ENCODE data around the gene SP4.

SP4 gene

GRCh38 chr7:21412410-21412851 lies 15.5 kb upstream of the SP4 start:
- H3K4me3 ChIP-seq (ENCODE audit: low read depth, low read length): no peak overlapping the region
- TF ChIP-seq, protein P1, sequence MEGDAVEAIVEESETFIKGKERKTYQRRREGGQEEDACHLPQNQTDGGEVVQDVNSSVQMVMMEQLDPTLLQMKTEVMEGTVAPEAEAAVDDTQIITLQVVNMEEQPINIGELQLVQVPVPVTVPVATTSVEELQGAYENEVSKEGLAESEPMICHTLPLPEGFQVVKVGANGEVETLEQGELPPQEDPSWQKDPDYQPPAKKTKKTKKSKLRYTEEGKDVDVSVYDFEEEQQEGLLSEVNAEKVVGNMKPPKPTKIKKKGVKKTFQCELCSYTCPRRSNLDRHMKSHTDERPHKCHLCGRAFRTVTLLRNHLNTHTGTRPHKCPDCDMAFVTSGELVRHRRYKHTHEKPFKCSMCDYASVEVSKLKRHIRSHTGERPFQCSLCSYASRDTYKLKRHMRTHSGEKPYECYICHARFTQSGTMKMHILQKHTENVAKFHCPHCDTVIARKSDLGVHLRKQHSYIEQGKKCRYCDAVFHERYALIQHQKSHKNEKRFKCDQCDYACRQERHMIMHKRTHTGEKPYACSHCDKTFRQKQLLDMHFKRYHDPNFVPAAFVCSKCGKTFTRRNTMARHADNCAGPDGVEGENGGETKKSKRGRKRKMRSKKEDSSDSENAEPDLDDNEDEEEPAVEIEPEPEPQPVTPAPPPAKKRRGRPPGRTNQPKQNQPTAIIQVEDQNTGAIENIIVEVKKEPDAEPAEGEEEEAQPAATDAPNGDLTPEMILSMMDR (IDR thresholded peaks at IDR 0.05; ENCODE audit: borderline replicate concordance, insufficient read depth, low read depth, low read length): no peak

GRCh38 chr7:21412957-21413356 lies 14.9 kb upstream of the SP4 start:
- TF ChIP-seq, protein P1 (IDR thresholded peaks at IDR 0.05; ENCODE audit: borderline replicate concordance, insufficient read depth, low read depth, low read length): no peak
- H3K4me3 ChIP-seq (ENCODE audit: low read depth, low read length): no peak overlapping the region

DNA sequence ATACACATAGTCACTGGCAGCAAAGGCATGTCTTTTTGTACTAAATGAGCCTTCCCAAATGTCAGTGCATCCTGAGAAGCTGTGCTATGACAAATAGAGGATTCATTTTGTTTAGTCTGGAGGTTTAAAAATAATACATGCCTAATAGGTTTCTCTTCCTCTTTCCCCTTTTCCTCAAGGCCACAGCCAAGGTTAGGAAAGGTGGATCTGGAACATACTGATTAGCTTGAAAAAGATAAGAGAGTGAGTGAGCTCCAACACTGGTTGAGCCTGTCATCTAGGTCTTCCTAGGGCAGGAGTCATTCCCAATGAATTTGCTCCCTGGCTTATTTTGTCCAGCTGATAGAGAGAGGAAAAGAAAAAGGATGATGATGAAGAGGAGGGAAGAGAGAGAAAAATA lies 14.4 kb upstream of the SP4 start:
- H3K4me3 ChIP-seq (ENCODE audit: low read depth, low read length): no peak overlapping the region
- TF ChIP-seq, protein P1 (IDR thresholded peaks at IDR 0.05; ENCODE audit: borderline replicate concordance, insufficient read depth, low read depth, low read length): no peak

DNA sequence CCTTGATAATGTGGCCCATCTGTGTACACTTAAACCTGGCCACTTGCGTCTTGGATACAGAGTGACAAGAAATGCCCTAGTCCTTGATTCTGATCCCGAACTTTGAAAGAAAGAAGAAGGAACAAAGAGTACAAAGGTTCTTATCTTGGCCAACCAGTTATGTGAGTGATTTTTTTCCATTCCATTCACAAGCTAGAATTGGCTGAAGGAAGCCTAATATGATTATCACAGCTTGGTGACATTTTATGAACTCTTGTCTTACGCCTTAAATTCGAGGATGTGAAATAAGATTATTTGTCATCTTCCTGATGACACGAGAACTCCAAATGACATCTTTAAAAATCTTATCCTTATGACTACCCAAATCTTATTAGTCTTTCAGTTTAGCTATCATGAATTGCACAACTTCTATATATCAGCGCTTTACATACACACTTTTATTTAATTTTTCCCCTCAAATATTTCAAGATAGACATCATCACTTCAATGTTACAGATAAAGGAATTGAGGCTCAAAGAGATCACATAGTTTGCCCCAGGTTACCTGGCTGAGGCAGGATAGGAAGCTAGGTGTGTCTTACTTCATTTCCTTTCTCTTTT lies 13.0 kb upstream of the SP4 start:
- no peak overlapping the region for H3K4me3 ChIP-seq (ENCODE audit: low read depth, low read length)
- TF ChIP-seq, protein P1 (IDR thresholded peaks at IDR 0.05; ENCODE audit: borderline replicate concordance, insufficient read depth, low read depth, low read length): no peak

GRCh38 chr7:21417647-21418046 lies 10.2 kb upstream of the SP4 start:
- TF ChIP-seq, protein P1 (IDR thresholded peaks at IDR 0.05; ENCODE audit: borderline replicate concordance, insufficient read depth, low read depth, low read length): no peak
- no peak overlapping the region for H3K4me3 ChIP-seq (ENCODE audit: low read depth, low read length)

DNA sequence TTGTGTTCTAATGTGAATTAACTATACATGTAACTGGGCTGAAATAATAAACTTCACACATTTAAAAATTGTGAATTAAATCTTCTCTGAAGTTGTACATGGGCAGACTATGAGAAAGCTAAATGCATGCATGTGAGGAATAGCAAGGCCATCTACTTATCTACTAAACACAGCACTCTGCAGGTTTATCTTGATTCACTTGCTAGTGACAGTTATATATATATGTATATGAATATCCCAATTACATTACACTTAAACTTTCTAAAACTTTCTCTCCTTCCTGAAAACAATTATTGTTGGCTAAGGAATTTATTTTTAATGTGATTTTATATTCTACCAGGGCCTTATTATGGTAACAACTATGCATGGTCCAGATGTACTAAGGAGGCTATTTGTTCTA lies 5.1 kb upstream of the SP4 start:
- no peak overlapping the region for H3K4me3 ChIP-seq (ENCODE audit: low read depth, low read length)
- TF ChIP-seq, protein P1 (IDR thresholded peaks at IDR 0.05; ENCODE audit: borderline replicate concordance, insufficient read depth, low read depth, low read length): no peak

DNA sequence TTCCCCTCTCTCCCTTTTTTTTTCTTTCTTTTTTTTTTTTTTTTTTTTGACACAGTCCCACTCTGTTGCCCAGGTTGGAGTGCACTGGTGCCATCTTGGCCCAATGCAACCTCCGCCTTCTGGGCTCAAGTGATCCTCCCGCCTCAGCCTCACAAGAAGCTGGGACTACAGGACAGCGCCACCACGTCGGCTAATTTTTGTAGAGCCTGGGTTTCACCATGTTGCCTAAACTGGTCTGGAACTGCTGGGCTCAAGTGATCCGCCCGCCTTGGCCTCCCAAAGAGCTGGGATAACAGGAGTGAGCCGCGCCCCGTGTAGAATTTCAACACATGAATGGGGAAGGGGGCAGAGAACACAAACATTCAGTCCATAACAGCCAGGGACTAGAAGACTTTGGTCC lies 2.6 kb upstream of the SP4 start:
- TF ChIP-seq, protein P1 (IDR thresholded peaks at IDR 0.05; ENCODE audit: borderline replicate concordance, insufficient read depth, low read depth, low read length): no peak
- no peak overlapping the region for H3K4me3 ChIP-seq (ENCODE audit: low read depth, low read length)

All from GM12875 (cell line).